SU-DHL-6 (cell line): ENCODE measurements around the gene ESAM.

Experiments used
- H2AFZ ChIP-seq: fragments of 200-600 bp; sonication (generic); 2 replicates; pipeline ENCODE4 v1.6.1; 2014; ENCODE audit warnings: low read depth, mild to moderate bottlenecking, moderate library complexity, mixed read lengths, antibody characterized with exemption, low read length; ENCODE audit not compliant: severe bottlenecking
- H3F3A ChIP-seq: fragments of 200-600 bp; shearing (Covaris generic); 2 replicates; pipeline ENCODE4 v1.6.0; 2016; ENCODE audit warnings: antibody characterized with exemption, mild to moderate bottlenecking; ENCODE audit not compliant: insufficient read depth
- H3K27ac ChIP-seq: fragments of 200-600 bp; sonication (generic); 2 replicates; pipeline ENCODE4 v1.5.1; 2016; ENCODE audit warnings: low read depth, mild to moderate bottlenecking, low read length, moderate library complexity, mixed read lengths
- H3K27me3 ChIP-seq: fragments of 200-600 bp; sonication (generic), shearing (Covaris generic); 2 replicates; pipeline ENCODE4 v1.6.0; 2014; ENCODE audit warnings: mild to moderate bottlenecking, low read length
- H3K36me3 ChIP-seq: fragments of 200-600 bp; sonication (generic); 2 replicates; pipeline ENCODE4 v1.6.1; 2014; ENCODE audit warnings: mild to moderate bottlenecking, low read length, mixed read lengths
- H3K4me2 ChIP-seq: fragments of 300-600, 200-600 bp; shearing (Covaris generic), sonication (generic); 2 replicates; pipeline ENCODE4 v1.6.0; 2014; ENCODE audit warnings: low read length, low read depth, mild to moderate bottlenecking; ENCODE audit not compliant: poor library complexity, severe bottlenecking
- H3K4me3 ChIP-seq: fragments of 200-600 bp; sonication (generic); 2 replicates; pipeline ENCODE4 v1.5.1; 2014; ENCODE audit warnings: antibody characterized with exemption, low read length, mild to moderate bottlenecking, mixed read lengths; ENCODE audit not compliant: insufficient read depth, poor library complexity, severe bottlenecking
- H3K79me2 ChIP-seq: fragments of 200-600 bp; sonication (generic); 2 replicates; pipeline ENCODE4 v1.6.1; 2014; ENCODE audit warnings: mild to moderate bottlenecking, low read length, moderate library complexity; ENCODE audit not compliant: insufficient read depth
- H3K9ac ChIP-seq: fragments of 200-600 bp; sonication (generic); 2 replicates; pipeline ENCODE4 v1.7.0; 2014; ENCODE audit warnings: mild to moderate bottlenecking, low read length
- H3K9me2 ChIP-seq: fragments of 200-600 bp; sonication (generic); replicated peaks from 2 replicates; pipeline ENCODE4 v1.6.1; 2014; ENCODE audit warnings: low read length; ENCODE audit not compliant: insufficient read depth
- H3K9me3 ChIP-seq: fragments of 200-600 bp; sonication (generic); 2 replicates; pipeline ENCODE4 v1.6.1; 2014; ENCODE audit warnings: low read length, mixed read lengths; ENCODE audit not compliant: insufficient read depth
- H4K20me1 ChIP-seq: fragments of 200-600 bp; sonication (generic); 2 replicates; pipeline ENCODE4 v1.6.1; 2014; ENCODE audit warnings: low read depth, mild to moderate bottlenecking, antibody characterized with exemption, low read length, moderate library complexity, mixed read lengths
- CTCF ChIP-seq: fragments of 200-600 bp; sonication (generic); IDR thresholded peaks from one replicate; pipeline ENCODE4 v1.5.1; 2017; ENCODE audit warnings: antibody characterized with exemption, mild to moderate bottlenecking, low read length, moderate library complexity; ENCODE audit not compliant: insufficient read depth, poor library complexity, severe bottlenecking
- EZH2phosphoT487 ChIP-seq: fragments of 200-600 bp; sonication (generic), shearing (Covaris generic); conservative IDR thresholded peaks from 2 replicates; pipeline ENCODE4 v1.6.1; 2018; ENCODE audit warnings: mild to moderate bottlenecking, antibody characterized with exemption, low read length, moderate library complexity, mixed read lengths

Gene ESAM

GRCh38 chr11:124760205-124760652, 1.9 kb downstream of the ESAM start:
- no peak overlapping the region for H2AFZ ChIP-seq
- H3K27ac ChIP-seq = no peak overlapping the region
- no peaks in the 10 kb centered on the region for H3K9me3 ChIP-seq
- H3K27me3 ChIP-seq = no peaks in the 10 kb centered on the region
- no peaks in the 10 kb centered on the region for H3F3A ChIP-seq
- H4K20me1 ChIP-seq = no peaks in the 10 kb centered on the region
- TF ChIP-seq EZH2phosphoT487 = no peak
- no peak overlapping the region for H3K4me2 ChIP-seq
- H3K79me2 ChIP-seq = no peaks in the 10 kb centered on the region
- H3K9ac ChIP-seq = no peak overlapping the region
- no peaks in the 10 kb centered on the region for H3K36me3 ChIP-seq
- no peaks in the 10 kb centered on the region for H3K9me2 ChIP-seq
- no peak overlapping the region for H3K4me3 ChIP-seq

DNA sequence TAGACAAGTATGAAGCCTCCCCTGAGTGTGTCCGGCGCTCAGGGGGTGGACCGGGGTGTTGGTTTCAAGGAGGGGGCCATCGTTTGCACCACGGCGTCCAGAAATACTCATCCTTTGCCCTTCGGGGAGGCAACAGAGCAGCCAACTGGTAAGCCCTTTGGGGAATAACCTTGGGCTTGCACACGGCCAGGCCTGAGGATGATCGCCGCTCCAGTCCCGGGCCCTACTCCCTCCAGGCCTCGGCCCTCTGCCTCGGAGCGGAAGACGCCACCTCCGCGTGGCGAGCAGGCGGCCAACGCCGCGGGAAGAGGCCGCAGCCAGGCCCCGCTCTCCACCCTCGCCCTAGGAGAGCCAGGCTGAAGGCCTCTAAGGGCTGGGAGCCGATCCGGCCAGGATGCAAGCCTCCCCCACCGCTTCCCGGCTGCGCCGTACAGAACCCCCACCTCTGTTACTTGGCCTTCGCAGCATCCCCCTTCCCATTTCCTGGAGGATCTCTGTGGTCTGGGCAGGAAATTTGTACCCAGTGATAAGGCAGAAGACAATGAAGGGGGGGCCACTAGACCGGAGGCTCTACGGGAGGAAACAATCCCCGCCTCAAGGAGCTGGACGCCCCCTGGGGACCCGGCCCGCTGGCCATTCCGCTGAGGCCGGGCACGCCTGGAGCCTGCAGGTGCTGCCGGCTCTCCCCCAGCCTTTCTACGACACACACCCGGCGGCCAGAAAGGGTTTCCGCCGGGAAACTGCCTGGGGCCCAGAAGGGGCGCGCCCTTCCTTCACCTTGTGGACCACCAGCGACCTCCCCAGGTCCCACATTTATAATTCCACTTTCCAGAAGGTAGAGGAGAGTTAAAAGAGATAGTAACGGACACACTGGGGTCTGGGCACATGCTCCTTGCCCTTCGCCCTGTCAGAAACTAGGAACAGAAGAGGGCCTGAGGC, 2.6 kb downstream of the ESAM start:
- H3K9me3 ChIP-seq = no peaks in the 10 kb centered on the region
- no peaks in the 10 kb centered on the region for H4K20me1 ChIP-seq
- H3K9ac ChIP-seq = no peak overlapping the region
- H3K27me3 ChIP-seq = no peaks in the 10 kb centered on the region
- TF ChIP-seq EZH2phosphoT487 = no peak
- TF ChIP-seq CTCF = no peak
- H3K27ac ChIP-seq = no peak overlapping the region
- no peaks in the 10 kb centered on the region for H3K9me2 ChIP-seq
- H3F3A ChIP-seq = no peaks in the 10 kb centered on the region
- no peaks in the 10 kb centered on the region for H3K79me2 ChIP-seq
- H3K36me3 ChIP-seq = no peaks in the 10 kb centered on the region
- no peak overlapping the region for H2AFZ ChIP-seq
- no peak overlapping the region for H3K4me2 ChIP-seq
- H3K4me3 ChIP-seq = no peak overlapping the region

GRCh38 chr11:124758355-124759265, 3.5 kb downstream of the ESAM start:
- Histone ChIP-seq H2AFZ (no peak overlapping the region), H3F3A (no peaks in the 10 kb centered on the region), H3K36me3 (no peaks in the 10 kb centered on the region), H3K79me2 (no peaks in the 10 kb centered on the region), H3K4me2 (peak overlapping the region; percentile 41), H3K9me2 (no peaks in the 10 kb centered on the region), H4K20me1 (no peaks in the 10 kb centered on the region), H3K4me3 (no peak overlapping the region), H3K9ac (no peak overlapping the region), H3K9me3 (no peaks in the 10 kb centered on the region), H3K27ac (no peak overlapping the region), H3K27me3 (no peaks in the 10 kb centered on the region)
- TF ChIP-seq EZH2phosphoT487 (no peak), CTCF (peak; percentile 76)
